Iris pigment epithelial cell (primary cell): ENCODE results near the gene PPP2R2C.

Source experiments
- DNase-seq: peaks from one replicate; pipeline ENCODE4 v3.0.0-alpha.2; 2011; ENCODE audit warnings: low read depth

The PPP2R2C gene

DNA sequence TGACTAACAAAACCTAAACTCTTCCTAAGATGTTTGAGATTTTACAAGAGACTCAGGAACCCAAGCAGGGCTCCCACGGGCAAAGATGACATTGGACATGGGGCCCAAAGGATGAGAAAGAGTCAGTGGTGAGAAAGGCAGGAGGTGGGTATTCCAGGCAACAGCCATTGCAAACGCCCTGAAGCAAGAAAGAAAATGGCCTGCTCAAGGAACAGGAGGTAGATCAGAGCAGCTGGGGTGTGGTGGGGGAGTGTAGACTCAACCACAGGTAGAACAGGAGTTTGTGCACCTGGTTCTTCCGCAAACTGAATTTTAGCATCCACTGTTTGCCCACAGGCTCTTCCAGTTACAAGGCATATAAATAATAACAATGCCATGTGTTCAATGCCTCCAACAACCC lies 3.3 kb downstream of the PPP2R2C start:
- no peak for DNase-seq

DNA sequence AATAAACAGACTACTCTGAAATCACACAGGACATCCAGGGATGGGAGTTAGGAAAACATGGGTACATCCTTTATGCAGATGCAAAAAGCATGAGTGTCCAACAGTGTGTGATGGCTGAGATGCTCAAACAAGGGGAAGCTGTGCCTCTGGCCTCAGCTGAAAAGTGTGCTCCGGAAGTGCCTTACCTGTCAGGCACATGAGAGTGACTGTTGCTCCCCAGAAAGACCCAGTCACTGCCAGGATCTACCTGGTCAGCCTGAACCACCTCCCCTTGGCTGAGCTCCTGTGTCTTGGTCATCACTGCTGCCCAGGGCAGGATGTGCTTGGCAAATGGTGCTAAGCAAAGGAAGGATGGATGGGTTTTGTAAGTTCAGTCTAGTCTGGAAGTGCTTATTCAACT lies 4.0 kb downstream of the PPP2R2C start:
- no peak for DNase-seq

DNA sequence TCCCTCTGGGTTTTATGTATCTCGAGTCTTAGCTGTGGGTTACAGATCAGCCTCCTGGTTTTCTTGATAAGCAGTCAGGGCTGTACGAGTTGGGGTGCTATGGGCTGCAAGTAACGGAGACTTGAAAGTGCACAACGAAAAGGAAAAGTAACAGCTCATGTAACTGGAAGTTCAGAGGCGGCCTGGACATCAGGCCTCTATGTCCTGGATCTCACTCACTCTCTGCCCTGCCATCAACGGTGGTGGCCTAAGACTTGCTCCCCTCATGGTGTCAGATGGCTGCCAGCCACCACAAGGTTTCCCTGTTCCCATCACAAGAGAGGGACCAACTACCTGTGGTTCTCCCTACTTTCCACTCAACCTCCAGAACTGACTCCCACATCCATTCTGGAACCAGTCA lies 4.8 kb downstream of the PPP2R2C start:
- no peak for DNase-seq

DNA sequence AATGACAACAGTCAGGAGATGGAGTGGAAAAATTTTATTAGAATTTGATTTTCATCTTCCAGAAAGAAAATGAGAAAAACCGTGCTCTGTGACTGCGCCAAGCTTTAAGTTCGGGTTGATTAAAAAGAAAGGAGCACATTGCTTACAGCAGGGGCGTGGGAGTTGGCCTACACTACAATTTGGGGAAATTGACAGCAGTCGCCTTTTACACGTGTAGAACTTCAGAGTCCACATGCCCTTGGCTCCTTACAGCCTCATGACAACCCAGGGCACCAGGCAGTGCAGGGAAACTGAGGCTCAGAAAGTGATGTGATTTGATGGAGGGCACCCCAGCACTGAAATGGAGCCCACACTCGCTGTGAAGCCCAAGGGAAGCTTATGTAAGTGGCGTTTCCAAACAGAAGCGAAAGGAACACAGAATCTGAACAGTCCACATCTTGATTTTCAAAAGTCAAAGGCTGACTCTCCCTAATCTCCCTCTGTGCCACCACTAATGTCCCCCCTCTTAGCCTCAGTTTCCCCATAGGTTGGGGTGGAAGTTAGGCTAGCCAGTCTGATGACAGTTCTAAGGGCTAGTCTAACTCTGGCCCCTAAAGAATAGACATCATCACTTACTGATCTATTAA lies 5.5 kb downstream of the PPP2R2C start:
- DNase-seq, result no peak

DNA sequence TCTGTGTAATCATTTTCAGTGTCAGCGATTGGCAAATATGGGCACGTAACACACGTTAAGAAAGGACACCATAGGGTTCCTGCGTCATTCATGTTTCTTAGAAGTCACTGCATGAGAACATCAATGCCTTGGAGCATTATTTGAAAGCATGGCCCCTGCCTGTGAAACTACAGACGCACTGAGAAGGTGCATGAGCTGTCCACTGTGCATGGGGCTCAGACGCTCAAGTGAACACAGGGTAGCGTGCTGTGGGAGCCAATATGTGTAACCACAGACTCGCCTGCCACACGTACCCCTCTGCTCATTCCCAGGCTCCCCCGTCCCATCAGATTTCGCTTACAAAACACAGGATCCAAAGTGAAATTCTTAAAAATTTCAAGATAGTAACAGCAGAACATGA lies 6.5 kb downstream of the PPP2R2C start:
- no peak for DNase-seq

DNA sequence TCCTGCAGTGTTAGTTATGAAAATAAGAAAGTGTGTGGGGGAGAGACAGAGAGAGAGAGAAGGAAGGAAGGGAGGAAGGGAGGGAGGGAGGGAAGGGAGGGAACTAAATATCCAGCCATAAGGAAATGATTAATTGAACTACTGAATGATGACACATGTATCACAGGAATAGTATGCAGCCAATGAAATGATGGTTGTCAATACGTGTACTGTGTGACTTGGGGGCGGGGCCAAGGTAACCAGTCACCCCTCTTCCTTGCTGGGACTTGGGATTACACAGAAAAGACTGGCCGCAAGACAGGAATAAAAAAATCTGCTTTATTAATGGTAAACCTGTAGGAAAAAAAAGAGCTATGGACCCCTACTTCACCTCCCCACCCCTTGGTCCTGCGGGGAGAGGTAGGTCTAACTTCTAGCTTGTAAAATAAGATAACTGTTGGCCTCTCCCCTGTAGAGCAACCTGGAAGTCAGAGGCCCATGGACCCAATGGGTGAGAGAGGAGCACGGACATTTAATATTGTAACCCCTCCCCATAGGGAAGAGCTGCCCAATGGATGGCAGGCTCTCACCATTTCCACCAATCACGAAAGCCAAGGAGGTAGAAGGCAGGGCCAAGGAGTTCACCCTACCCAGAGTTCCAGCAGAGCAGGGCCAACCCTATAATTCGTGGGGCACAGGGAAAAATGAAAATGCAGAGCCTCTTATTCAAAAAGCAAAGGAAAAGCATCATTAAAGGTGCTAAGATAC lies 7.4 kb downstream of the PPP2R2C start:
- no peak for DNase-seq

DNA sequence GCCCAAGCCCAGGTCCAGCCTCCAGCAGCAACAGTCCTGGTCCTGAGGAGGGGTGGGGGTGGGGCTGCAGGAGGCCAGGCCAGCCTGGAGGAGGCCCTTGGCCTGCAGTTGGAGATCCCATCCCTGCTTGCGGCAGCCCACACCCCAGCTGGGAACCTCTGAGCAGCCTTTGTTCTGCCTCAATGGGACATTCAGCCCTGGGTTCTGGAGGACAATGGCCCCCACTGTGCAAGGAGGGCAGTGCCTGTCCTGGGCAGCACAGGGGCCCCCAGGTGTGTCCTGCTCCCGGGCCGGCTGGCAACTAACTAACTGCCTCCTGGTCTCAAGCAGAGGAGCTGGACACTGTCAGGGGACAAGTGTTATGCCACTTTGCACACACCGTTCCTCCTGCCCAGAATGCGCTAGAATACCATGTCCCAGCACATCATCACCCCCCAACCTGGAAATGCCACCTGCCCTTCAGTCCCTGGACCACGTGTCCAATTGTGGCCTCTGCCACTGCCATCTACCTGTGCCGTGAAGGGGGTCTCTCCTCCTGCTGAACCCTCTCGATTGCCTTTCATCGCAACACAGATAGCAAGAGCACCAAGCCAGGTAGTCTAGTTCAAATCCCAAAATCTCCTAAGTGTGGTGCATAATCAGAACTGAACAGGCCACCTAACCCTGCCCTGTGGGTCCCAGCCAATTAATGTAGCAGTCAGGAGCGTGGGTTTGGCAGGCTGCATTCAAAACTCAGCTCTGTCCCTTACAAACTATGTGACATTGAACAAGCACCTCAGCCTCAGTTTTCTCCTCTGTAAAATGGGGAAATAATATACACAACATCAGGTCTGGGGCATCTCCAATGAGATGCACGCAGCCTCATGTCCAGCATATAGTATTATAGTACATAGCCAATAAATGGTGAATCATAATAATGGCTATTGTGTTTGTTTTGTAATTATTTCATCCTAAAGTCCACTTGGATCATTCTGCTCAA lies 8.8 kb downstream of the PPP2R2C start:
- no peak for DNase-seq

DNA sequence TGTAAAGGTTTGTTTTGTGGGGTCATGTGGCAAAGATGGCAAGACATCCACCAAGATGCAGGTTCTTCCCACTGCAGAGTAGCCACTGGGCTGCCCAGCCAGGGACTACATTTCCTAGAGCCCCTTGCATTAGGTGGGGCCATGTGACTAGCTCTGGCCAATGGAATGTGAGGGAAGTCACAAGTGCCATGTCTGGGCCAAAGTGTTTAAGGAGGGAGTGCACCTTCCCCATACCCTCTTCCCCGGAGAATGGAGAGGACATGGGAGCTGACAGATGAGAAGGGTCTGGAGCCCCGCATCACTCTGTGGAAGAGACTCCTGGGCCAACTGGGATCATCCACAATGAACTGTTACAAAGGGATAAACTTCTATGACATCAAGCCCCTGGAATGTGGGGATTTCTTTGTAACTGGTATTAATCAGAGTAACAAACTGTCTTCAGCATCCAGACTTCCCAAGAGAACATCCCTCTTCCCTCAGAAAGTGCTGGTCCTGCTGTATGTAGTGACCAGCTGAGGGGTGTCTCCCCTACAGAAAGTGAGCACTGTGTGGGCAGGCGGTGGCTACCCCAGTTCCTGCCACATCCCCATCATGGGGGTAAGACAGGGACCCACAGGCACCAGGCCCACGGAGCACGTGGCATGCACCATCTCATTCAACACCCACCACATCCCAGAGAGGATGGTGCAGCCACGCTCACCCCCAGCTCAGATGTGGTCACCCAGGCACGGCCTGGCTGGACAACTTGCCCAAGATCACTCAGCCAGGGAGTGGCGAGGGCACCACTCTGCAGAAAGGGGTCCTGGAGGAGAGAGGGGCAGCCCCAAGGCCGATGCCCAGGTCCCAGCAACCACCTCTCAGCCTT lies 10.9 kb downstream of the PPP2R2C start:
- DNase-seq, result no peak

GRCh38 chr4:6460876-6461275 lies 11.5 kb downstream of the PPP2R2C start:
- no peak for DNase-seq

DNA sequence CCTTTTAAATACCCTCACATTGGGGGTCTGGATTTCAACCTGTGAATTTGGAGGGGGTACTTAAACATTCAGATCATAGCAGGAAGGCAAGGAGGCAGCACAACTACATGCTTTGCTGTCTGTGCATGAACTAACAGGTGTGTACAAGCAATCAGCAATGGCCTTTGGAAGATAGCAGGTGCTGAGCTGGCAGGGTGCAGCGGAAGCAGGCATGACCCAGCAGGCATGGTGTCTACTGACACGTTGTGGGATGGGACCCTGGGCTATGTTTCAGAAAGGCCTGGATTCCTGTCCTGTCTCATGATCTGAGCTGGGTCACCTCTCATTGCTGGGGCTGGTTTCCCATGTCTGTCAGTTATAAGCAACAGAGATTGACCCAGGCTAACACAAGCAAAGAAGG lies 13.9 kb downstream of the PPP2R2C start:
- no peak for DNase-seq

DNA sequence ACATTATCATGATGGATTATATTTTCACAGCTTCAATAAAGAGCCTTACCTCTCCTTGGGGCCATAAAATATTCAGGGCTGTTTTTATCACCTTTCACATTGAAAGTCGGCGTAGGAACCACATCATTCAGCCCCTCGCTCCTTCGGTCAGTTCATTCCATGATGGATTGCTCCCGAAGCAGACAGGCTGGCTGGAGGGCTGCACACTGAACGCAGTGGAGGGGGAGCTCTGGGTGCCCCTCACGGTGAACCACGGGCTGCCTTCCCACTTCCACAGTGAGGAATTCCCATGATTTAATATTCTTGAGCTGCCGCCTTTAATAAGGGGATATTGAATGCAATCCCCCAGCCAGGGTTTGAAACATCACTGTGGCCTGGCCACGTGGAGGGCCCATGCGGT lies 16.0 kb downstream of the PPP2R2C start:
- DNase-seq, result no peak

- DNase-seq, result no peak
Measured at GRCh38 chr4:6454112-6454910, 18.1 kb downstream of the PPP2R2C start.

- no peak for DNase-seq
Measured at GRCh38 chr4:6453688-6453990, 18.8 kb downstream of the PPP2R2C start.

- no peak for DNase-seq
Measured at GRCh38 chr4:6452897-6453687, 19.3 kb downstream of the PPP2R2C start.

DNA sequence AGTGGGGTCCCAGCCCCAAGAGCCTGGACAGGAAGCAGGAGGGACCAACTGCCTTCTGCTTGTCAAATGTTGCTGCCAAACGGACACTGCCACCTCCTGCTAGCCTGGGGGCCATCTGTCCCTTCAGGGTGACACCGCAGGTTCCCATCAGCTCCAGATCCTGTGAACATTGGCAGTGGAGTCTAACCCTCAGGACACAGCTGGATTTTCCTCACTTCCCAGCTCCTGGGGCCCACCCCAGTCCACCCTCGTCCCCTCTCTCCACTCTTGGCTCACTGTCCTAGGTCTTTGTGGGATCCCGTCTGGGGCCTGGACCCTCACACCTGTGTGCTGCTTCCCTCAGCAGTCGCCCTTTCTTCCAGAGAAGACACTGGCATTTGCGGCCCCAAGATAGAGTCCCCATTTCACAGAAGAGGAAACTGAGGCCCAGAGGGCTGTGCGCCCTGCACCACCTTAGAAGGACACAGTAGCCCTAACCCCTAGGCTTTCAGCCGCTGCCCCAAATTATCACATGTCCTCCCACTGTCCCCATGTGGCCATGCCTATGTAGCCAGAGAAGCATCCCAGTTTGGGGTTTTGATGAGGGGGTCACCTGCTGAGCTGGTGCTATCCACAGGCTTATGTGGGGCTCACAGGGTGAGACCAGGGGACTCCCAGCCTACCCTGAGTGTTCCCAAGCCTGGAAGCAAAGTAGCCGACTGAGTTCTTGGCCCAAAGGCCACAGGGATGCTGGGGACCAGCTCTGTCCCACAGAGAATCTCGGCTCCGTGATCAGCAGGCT lies 20.1 kb downstream of the PPP2R2C start:
- no peak for DNase-seq

- DNase-seq, result no peak
Measured at GRCh38 chr4:6451309-6451708, 21.1 kb downstream of the PPP2R2C start.

GRCh38 chr4:6450709-6451108 lies 21.7 kb downstream of the PPP2R2C start:
- no peak for DNase-seq

- DNase-seq, result no peak
Measured at GRCh38 chr4:6449746-6450369, 22.6 kb downstream of the PPP2R2C start.

DNA sequence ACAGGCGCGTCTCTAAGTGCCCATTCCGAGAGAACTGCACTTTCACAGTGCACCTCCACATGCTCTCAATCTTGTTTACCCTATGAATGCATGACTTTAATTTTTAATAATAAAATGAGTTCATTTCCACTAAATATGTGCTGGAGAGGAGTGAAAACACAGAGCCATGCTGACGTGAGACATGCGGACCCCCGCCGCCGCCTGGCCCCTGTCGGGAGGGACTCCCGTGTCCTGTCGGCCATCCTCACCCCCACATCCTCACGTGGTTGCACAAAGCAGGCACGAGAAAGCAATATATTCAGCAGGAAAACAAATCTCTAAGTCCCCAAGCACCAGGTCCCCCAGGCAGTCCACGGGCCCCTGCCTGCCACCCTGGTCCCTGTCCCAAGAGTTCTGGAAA lies 23.1 kb downstream of the PPP2R2C start:
- no peak for DNase-seq
